ENCODE data around the gene FAM3A. TPM values are rescaled to one million over a fixed set of nuclear protein-coding genes. Genes with fewer than 3 reads are reported as not detected.

The FAM3A gene
- total RNA-seq, 2 experiments from 2014 or later, result 17.8 to 21.4 TPM

DNA sequence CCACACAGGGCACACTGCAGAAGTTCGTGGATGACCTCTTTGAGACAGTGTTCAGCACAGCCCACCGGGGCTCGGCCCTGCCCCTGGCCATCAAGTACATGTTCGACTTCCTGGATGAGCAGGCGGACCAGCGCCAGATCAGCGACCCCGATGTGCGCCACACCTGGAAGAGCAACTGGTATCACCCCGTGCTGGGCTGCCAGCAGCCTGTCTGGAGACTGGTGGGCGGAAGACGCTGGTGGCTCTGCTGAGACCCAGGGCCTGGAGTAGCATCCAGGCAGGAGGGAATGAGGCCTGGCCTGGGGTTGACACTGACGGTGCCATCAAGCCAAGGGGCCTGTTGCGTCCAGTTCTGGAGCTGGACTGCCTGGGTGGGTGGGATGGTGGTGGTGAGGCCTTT is 45.6 kb downstream of the FAM3A start:
- H3K4me1 Mint-ChIP-seq (ENCODE audit: low read depth), result peaks cover under 1% of the 10 kb centered on the region
- H3K4me3 Mint-ChIP-seq, result no peak overlapping the region
- H3K27me3 Mint-ChIP-seq (ENCODE audit: low read depth), result no peaks in the 10 kb centered on the region
- intact Hi-C loops (cut with micrococcal nuclease), result no loop called here
- H3K36me3 Mint-ChIP-seq (ENCODE audit: low read depth), result peaks cover 2% of the 10 kb centered on the region
- H3K9me3 Mint-ChIP-seq, result no peaks in the 10 kb centered on the region
- CTCF ChIA-PET, result no interaction called here
- H3K27ac Mint-ChIP-seq, result no peak overlapping the region
- DNase-seq, result no peak

DNA sequence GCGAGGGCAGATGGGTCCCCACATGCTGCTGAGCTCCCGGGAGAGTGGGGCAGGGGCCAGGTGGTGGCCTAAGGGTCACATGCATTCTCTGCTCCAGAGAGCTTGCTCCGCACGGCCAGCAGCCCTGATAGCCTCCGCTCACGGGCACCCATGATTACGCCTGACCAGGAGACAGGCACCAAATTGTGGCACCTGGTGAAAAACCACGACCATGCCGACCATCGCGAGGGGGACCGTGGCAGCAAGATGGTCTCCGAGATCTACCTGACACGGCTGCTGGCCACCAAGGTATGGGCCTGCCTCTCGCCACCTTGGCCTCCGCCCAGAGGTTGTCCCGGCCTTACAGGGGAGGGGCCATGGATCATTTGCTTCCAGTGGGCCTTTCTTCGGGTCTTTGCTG is 46.2 kb downstream of the FAM3A start:
- H3K4me1 Mint-ChIP-seq (ENCODE audit: low read depth), result no peaks in the 10 kb centered on the region

DNA sequence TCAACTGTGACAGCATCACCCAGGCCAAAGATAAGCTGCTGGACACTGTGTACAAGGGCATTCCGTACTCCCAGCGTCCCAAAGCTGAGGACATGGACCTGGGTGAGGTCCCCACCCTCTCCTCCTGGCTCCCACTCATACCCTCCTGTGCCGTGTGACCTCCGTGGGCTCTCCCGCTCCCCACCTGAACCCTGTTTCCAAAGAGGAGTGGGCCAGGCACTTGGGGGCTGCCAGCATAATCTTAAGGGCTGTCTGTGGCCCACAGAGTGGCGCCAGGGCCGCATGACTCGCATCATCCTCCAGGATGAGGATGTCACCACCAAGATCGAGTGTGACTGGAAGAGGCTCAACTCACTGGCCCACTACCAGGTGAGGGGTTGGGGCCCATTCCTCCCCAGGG is 46.9 kb downstream of the FAM3A start:
- no peaks in the 10 kb centered on the region for H3K4me1 Mint-ChIP-seq (ENCODE audit: low read depth)
- no peak overlapping the region for H3K27ac Mint-ChIP-seq
- DNase-seq, result no peak
- peaks cover 2% of the 10 kb centered on the region for H3K36me3 Mint-ChIP-seq (ENCODE audit: low read depth)
- no peak overlapping the region for H3K4me3 Mint-ChIP-seq
- intact Hi-C loops (cut with micrococcal nuclease), result no loop called here
- CTCF ChIA-PET, result no interaction called here
- H3K27me3 Mint-ChIP-seq (ENCODE audit: low read depth), result no peaks in the 10 kb centered on the region
- no peaks in the 10 kb centered on the region for H3K9me3 Mint-ChIP-seq

More for the DNA sequence above, 46.2 kb downstream of the FAM3A start:
- no peak overlapping the region for H3K27ac Mint-ChIP-seq
- H3K4me3 Mint-ChIP-seq, result no peak overlapping the region
- no peak for DNase-seq
- CTCF ChIA-PET, result no interaction called here
- no peaks in the 10 kb centered on the region for H3K9me3 Mint-ChIP-seq
- intact Hi-C loops (cut with micrococcal nuclease), result no loop called here
- H3K36me3 Mint-ChIP-seq (ENCODE audit: low read depth), result peaks cover 2% of the 10 kb centered on the region
- H3K27me3 Mint-ChIP-seq (ENCODE audit: low read depth), result no peaks in the 10 kb centered on the region

DNA sequence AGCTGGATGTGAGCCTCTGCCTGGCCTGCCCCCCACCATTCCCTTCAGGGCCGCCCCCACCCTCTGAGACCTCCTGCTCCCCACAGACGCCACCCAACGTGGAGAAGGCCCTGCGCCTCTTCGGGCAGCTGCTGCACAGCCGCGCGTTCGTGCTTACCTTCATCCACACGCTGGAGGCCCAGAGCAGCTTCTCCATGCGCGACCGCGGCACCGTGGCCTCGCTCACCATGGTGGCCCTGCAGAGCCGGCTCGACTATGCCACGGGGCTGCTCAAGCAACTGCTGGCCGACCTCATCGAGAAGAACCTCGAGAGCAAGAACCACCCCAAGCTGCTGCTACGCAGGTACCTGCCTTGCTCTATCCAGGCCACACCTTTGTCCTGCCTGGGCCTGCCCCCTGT is 47.8 kb downstream of the FAM3A start:
- H3K27me3 Mint-ChIP-seq (ENCODE audit: low read depth), result no peaks in the 10 kb centered on the region
- H3K27ac Mint-ChIP-seq, result no peak overlapping the region
- no peaks in the 10 kb centered on the region for H3K4me1 Mint-ChIP-seq (ENCODE audit: low read depth)
- peaks cover 2% of the 10 kb centered on the region for H3K36me3 Mint-ChIP-seq (ENCODE audit: low read depth)
- no peaks in the 10 kb centered on the region for H3K9me3 Mint-ChIP-seq
- intact Hi-C loops (cut with micrococcal nuclease), result no loop called here
- CTCF ChIA-PET, result no interaction called here
- no peak for DNase-seq
- no peak overlapping the region for H3K4me3 Mint-ChIP-seq

DNA sequence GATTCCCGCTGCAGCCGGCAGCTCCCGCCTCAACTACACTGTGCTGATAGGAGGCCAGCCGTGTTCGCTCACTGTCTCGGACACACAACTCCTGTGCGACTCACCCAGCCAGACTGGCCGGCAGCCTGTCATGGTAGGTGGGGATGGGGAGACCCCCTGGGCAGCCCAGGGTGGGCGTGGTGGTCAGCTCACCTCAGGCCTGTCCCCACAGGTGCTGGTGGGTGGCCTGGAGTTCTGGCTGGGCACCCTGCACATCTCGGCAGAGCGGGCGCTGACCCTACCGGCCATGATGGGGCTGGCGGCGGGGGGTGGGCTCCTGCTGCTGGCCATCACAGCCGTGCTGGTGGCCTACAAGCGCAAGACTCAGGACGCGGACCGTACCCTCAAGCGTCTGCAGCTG is 48.5 kb downstream of the FAM3A start:
- H3K27me3 Mint-ChIP-seq (ENCODE audit: low read depth), result no peaks in the 10 kb centered on the region
- no peak overlapping the region for H3K4me3 Mint-ChIP-seq
- peaks cover 2% of the 10 kb centered on the region for H3K36me3 Mint-ChIP-seq (ENCODE audit: low read depth)
- H3K27ac Mint-ChIP-seq, result no peak overlapping the region
- no peaks in the 10 kb centered on the region for H3K9me3 Mint-ChIP-seq
- intact Hi-C loops (cut with micrococcal nuclease), result no loop called here
- DNase-seq, result no peak
- no peaks in the 10 kb centered on the region for H3K4me1 Mint-ChIP-seq (ENCODE audit: low read depth)
- CTCF ChIA-PET, result no interaction called here

GRCh38 chrX:154466907-154467306 is 49.1 kb downstream of the FAM3A start:
- DNase-seq, result no peak
- peaks cover 2% of the 10 kb centered on the region for H3K36me3 Mint-ChIP-seq (ENCODE audit: low read depth)
- H3K27me3 Mint-ChIP-seq (ENCODE audit: low read depth), result no peaks in the 10 kb centered on the region
- no peaks in the 10 kb centered on the region for H3K9me3 Mint-ChIP-seq
- no peak overlapping the region for H3K27ac Mint-ChIP-seq
- no peak overlapping the region for H3K4me3 Mint-ChIP-seq
- CTCF ChIA-PET, result no interaction called here
- H3K4me1 Mint-ChIP-seq (ENCODE audit: low read depth), result no peaks in the 10 kb centered on the region
- intact Hi-C loops (cut with micrococcal nuclease), result no loop called here

DNA sequence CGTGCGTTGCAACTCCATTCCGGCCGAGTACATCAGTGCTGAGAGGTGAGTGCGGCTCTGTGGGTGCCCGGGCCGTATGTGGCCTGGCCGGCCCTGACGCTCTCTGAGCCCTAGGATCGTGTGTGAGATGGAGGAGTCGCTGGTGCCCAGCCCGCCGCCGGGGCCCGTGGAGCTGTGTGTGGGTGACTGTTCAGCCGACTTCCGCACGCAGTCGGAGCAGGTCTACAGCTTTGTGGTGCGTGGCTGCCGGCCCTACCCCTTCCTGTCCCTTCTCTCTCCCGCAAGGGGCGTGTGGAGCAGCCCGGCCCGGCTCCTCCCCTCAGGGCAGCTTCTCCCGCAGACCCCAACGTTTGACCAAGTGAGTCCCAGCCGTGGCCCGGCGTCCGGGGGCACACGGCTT is 50.0 kb downstream of the FAM3A start:
- Mint-ChIP-seq H3K4me3 (no peak overlapping the region), H3K36me3 (ENCODE audit: low read depth) (peaks cover 2% of the 10 kb centered on the region), H3K4me1 (ENCODE audit: low read depth) (peaks cover 2% of the 10 kb centered on the region), H3K27ac (no peak overlapping the region), H3K9me3 (no peaks in the 10 kb centered on the region), H3K27me3 (ENCODE audit: low read depth) (no peaks in the 10 kb centered on the region)
- no peak for DNase-seq
- intact Hi-C loops (cut with micrococcal nuclease), result no loop called here
- CTCF ChIA-PET, result no interaction called here

DNA sequence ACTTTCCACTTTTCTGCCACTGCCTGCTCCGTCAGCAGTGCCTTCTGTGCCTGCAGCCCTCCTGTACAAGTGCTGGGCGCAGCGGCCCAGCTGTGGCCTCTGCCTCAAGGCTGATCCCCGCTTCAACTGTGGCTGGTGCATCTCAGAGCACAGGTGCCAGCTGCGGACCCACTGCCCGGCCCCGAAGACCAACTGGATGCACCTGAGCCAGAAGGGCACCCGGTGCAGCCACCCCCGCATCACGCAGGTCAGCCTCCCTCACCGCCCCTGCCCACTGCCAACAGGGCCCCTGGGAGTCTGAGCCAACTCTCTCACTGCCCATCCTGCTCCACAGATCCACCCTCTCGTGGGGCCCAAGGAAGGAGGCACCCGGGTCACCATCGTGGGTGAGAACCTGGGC is 50.4 kb downstream of the FAM3A start:
- H3K27me3 Mint-ChIP-seq (ENCODE audit: low read depth), result no peaks in the 10 kb centered on the region
- H3K4me1 Mint-ChIP-seq (ENCODE audit: low read depth), result peaks cover 2% of the 10 kb centered on the region
- no peaks in the 10 kb centered on the region for H3K9me3 Mint-ChIP-seq
- CTCF ChIA-PET, result no interaction called here
- H3K27ac Mint-ChIP-seq, result no peak overlapping the region
- no peak overlapping the region for H3K4me3 Mint-ChIP-seq
- intact Hi-C loops (cut with micrococcal nuclease), result no loop called here
- no peak for DNase-seq
- peaks cover 2% of the 10 kb centered on the region for H3K36me3 Mint-ChIP-seq (ENCODE audit: low read depth)

GRCh38 chrX:154464806-154465365 is 51.1 kb downstream of the FAM3A start:
- Mint-ChIP-seq H3K4me3 (no peak overlapping the region), H3K27ac (no peak overlapping the region), H3K9me3 (no peaks in the 10 kb centered on the region), H3K4me1 (ENCODE audit: low read depth) (peaks cover 2% of the 10 kb centered on the region), H3K36me3 (ENCODE audit: low read depth) (peaks cover 2% of the 10 kb centered on the region), H3K27me3 (ENCODE audit: low read depth) (no peaks in the 10 kb centered on the region)
- CTCF ChIA-PET, result no interaction called here
- intact Hi-C loops (cut with micrococcal nuclease), result no loop called here
- DNase-seq, result no peak

- DNase-seq, result no peak
- Mint-ChIP-seq H3K36me3 (ENCODE audit: low read depth) (peaks cover 2% of the 10 kb centered on the region), H3K27me3 (ENCODE audit: low read depth) (no peaks in the 10 kb centered on the region), H3K4me3 (no peak overlapping the region), H3K27ac (no peak overlapping the region), H3K4me1 (ENCODE audit: low read depth) (peaks cover 8% of the 10 kb centered on the region), H3K9me3 (no peaks in the 10 kb centered on the region)
- CTCF ChIA-PET, result no interaction called here
- intact Hi-C loops (cut with micrococcal nuclease), result no loop called here
Measured at GRCh38 chrX:154463611-154464220, 52.3 kb downstream of the FAM3A start.

DNA sequence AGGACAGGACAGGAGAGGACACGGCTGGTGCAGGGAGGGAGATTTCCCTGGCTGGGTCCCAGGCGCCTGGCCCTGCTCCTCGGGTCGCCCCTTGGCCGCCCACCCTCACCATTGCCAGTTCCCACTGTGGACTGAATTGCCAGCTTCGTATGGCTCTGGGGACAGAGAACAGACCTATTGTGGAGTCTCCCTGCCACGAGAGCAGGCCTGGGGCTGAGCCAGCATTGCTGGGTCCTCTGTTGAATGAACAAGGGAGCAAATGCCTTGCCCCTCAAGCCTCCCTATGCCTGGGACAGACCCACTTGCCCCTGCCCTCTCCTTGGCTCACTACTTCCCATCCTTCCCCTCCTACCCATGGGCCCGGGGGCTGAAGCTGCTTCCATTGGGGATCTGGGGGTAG is 53.6 kb downstream of the FAM3A start:
- CTCF ChIA-PET, result no interaction called here
- Mint-ChIP-seq H3K27ac (no peak overlapping the region), H3K27me3 (ENCODE audit: low read depth) (no peaks in the 10 kb centered on the region), H3K4me3 (no peak overlapping the region), H3K9me3 (no peaks in the 10 kb centered on the region), H3K4me1 (ENCODE audit: low read depth) (peaks cover 10% of the 10 kb centered on the region), H3K36me3 (ENCODE audit: low read depth) (no peaks in the 10 kb centered on the region)
- intact Hi-C loops (cut with micrococcal nuclease), result no loop called here
- DNase-seq, result no peak

- H3K9me3 Mint-ChIP-seq, result no peaks in the 10 kb centered on the region
- no peaks in the 10 kb centered on the region for H3K27me3 Mint-ChIP-seq (ENCODE audit: low read depth)
- H3K27ac Mint-ChIP-seq, result no peak overlapping the region
- CTCF ChIA-PET, result no interaction called here
- DNase-seq, result no peak
- intact Hi-C loops (cut with micrococcal nuclease), result no loop called here
- no peaks in the 10 kb centered on the region for H3K36me3 Mint-ChIP-seq (ENCODE audit: low read depth)
- H3K4me1 Mint-ChIP-seq (ENCODE audit: low read depth), result peaks cover 12% of the 10 kb centered on the region
- no peak overlapping the region for H3K4me3 Mint-ChIP-seq
Measured at GRCh38 chrX:154460326-154460725, 55.7 kb downstream of the FAM3A start.

DNA sequence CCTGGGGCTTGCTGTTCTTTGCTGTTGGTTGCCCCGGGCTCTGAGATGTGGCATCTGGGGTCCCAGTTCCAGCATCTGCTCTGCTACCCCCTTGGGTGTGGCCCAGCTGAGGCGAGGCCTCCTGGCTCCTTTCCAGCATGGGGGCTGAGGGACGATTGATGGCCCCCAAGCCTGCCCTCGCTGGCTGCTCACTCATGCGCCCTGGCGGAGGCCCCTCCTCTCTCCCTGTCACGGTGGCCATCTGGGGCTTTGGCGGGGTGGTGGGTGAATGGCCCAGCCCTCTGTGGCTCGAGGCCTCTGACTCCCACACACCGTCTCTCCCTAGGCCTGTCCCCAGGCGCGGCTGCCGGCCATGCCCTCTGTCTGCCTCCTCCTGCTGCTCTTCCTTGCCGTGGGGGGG is 56.2 kb downstream of the FAM3A start:
- Mint-ChIP-seq H3K27ac (no peak overlapping the region), H3K9me3 (no peaks in the 10 kb centered on the region), H3K27me3 (ENCODE audit: low read depth) (no peaks in the 10 kb centered on the region), H3K4me3 (no peak overlapping the region), H3K36me3 (ENCODE audit: low read depth) (no peaks in the 10 kb centered on the region), H3K4me1 (ENCODE audit: low read depth) (peaks cover 12% of the 10 kb centered on the region)
- intact Hi-C loops (cut with micrococcal nuclease), result loop anchor here (2.0 kb wide), 1 partner anchor 19 kb away; the partner anchor contains the start of gene LAGE3
- CTCF ChIA-PET, result interaction anchor here (0.7 kb wide), 1 partner anchor 1427 kb away, joined by 3 read pairs; no protein-coding TSS in a partner anchor
- no peak for DNase-seq
